ENCODE data around the gene PARL. TPM values are rescaled to one million over a fixed set of nuclear protein-coding genes. Genes with fewer than 3 reads are reported as not detected.

PARL gene
- total RNA-seq, 1 experiment from 2014 or later, result 38.7 TPM

- DNase-seq (ENCODE audit: low read depth), result peak; percentile 69
- in situ Hi-C loops (cut with HindIII; ENCODE audit: low pct_unique_long_range_greater_than_20kb, low sequenced_read_pairs), result no loop called here
These were observed 59.1 kb downstream of the PARL start, which contains the start of gene MAP6D1 for GRCh38 chr3:183825456-183826161. MAP6D1 (minus strand) TSS chr3:183825577; CDS start chr3:183825547, 30 bp downstream.

GRCh38 chr3:183824761-183825455 lies 59.8 kb downstream of the PARL start:
- DNase-seq (ENCODE audit: low read depth), result peak; percentile 38
- in situ Hi-C loops (cut with HindIII; ENCODE audit: low pct_unique_long_range_greater_than_20kb, low sequenced_read_pairs), result no loop called here

GRCh38 chr3:183823963-183824362 lies 60.7 kb downstream of the PARL start:
- DNase-seq (ENCODE audit: low read depth), result no peak
- in situ Hi-C loops (cut with HindIII; ENCODE audit: low pct_unique_long_range_greater_than_20kb, low sequenced_read_pairs), result no loop called here

GRCh38 chr3:183822631-183823030 lies 62.0 kb downstream of the PARL start:
- in situ Hi-C loops (cut with HindIII; ENCODE audit: low pct_unique_long_range_greater_than_20kb, low sequenced_read_pairs), result no loop called here
- no peak for DNase-seq (ENCODE audit: low read depth)

- DNase-seq (ENCODE audit: low read depth), result no peak
- in situ Hi-C loops (cut with HindIII; ENCODE audit: low pct_unique_long_range_greater_than_20kb, low sequenced_read_pairs), result no loop called here
These were observed 64.8 kb downstream of the PARL start for GRCh38 chr3:183819831-183820230.

- DNase-seq (ENCODE audit: low read depth), result no peak
- in situ Hi-C loops (cut with HindIII; ENCODE audit: low pct_unique_long_range_greater_than_20kb, low sequenced_read_pairs), result no loop called here
These were observed 65.7 kb downstream of the PARL start for GRCh38 chr3:183818706-183819624.

GRCh38 chr3:183818041-183818620 lies 66.5 kb downstream of the PARL start:
- in situ Hi-C loops (cut with HindIII; ENCODE audit: low pct_unique_long_range_greater_than_20kb, low sequenced_read_pairs), result no loop called here
- no peak for DNase-seq (ENCODE audit: low read depth)

GRCh38 chr3:183817639-183818038 lies 67.0 kb downstream of the PARL start:
- in situ Hi-C loops (cut with HindIII; ENCODE audit: low pct_unique_long_range_greater_than_20kb, low sequenced_read_pairs), result no loop called here
- DNase-seq (ENCODE audit: low read depth), result no peak

- in situ Hi-C loops (cut with HindIII; ENCODE audit: low pct_unique_long_range_greater_than_20kb, low sequenced_read_pairs), result no loop called here
- no peak for DNase-seq (ENCODE audit: low read depth)
These were observed 67.8 kb downstream of the PARL start for GRCh38 chr3:183816681-183817510.

GRCh38 chr3:183815951-183816475 lies 68.7 kb downstream of the PARL start:
- in situ Hi-C loops (cut with HindIII; ENCODE audit: low pct_unique_long_range_greater_than_20kb, low sequenced_read_pairs), result no loop called here
- no peak for DNase-seq (ENCODE audit: low read depth)

- in situ Hi-C loops (cut with HindIII; ENCODE audit: low pct_unique_long_range_greater_than_20kb, low sequenced_read_pairs), result no loop called here
- DNase-seq (ENCODE audit: low read depth), result no peak
These were observed 69.1 kb downstream of the PARL start for GRCh38 chr3:183815563-183815940.

GRCh38 chr3:183814240-183814639 lies 70.4 kb downstream of the PARL start:
- no peak for DNase-seq (ENCODE audit: low read depth)
- in situ Hi-C loops (cut with HindIII; ENCODE audit: low pct_unique_long_range_greater_than_20kb, low sequenced_read_pairs), result no loop called here

GRCh38 chr3:183812761-183813445 lies 71.8 kb downstream of the PARL start:
- in situ Hi-C loops (cut with HindIII; ENCODE audit: low pct_unique_long_range_greater_than_20kb, low sequenced_read_pairs), result no loop called here
- no peak for DNase-seq (ENCODE audit: low read depth)

- DNase-seq (ENCODE audit: low read depth), result no peak
- in situ Hi-C loops (cut with HindIII; ENCODE audit: low pct_unique_long_range_greater_than_20kb, low sequenced_read_pairs), result no loop called here
These were observed 73.0 kb downstream of the PARL start for GRCh38 chr3:183811638-183812037.

GRCh38 chr3:183810643-183811594 lies 73.8 kb downstream of the PARL start:
- no peak for DNase-seq (ENCODE audit: low read depth)
- in situ Hi-C loops (cut with HindIII; ENCODE audit: low pct_unique_long_range_greater_than_20kb, low sequenced_read_pairs), result no loop called here

- DNase-seq (ENCODE audit: low read depth), result no peak
- in situ Hi-C loops (cut with HindIII; ENCODE audit: low pct_unique_long_range_greater_than_20kb, low sequenced_read_pairs), result no loop called here
These were observed 75.4 kb downstream of the PARL start for GRCh38 chr3:183809270-183809669.

Measured in Caki2 (cell line).